K562 (cell line): ENCODE measurements around the gene C19orf85. TPM values are rescaled to one million over a fixed set of nuclear protein-coding genes. Genes with fewer than 3 reads are reported as not detected.
A peak's percentile ranks its signal among the peaks of the same experiment; 100 is the strongest.

Source experiments
- ATAC-seq: fragments of 200-7000 bp; cut with Tn5 transposase; 3 replicates; pipeline ENCODE4 v1.9.1; 2020; ENCODE audit warnings: moderate library complexity
- BruUV-seq: library from RNA; stranded (reverse); fragments of 400-500 nt; replicated peaks from 2 replicates; lab custom pipeline; 2021; lab: Mats Ljungman, UMichigan
- CTCF ChIA-PET: fragments of 300-600 bp; formaldehyde crosslinking; extraction: SDS; loops from one replicate; lab custom pipeline; 2021; ENCODE audit warnings: low intra/inter-chr PET ratio; lab: Yijun Ruan, JAX
- POLR2A ChIA-PET: fragments of 300-600, 350-650 bp; sonication (Branson Sonifier 250); formaldehyde crosslinking; extraction: SDS; loops from one replicate; lab custom pipeline; 2021; ENCODE audit warnings: antibody characterized with exemption, inconsistent platforms; lab: Yijun Ruan, JAX
- DNase-seq, 4 experiments: peaks; one replicate each; pipeline versions ENCODE4 v3.0.0 to v3.0.0-alpha.2; 2011 to 2018; ENCODE audit warnings: low spot score in 3 of 4, mixed read lengths in 3 of 4; ENCODE audit errors: extremely low read depth in 1 of 4
- FAIRE-seq: peaks from 2 replicates; lab custom pipeline; 2011; peaks lifted over from hg19 to GRCh38; lab: Jason Lieb, UNC
- H2AFZ ChIP-seq: 2 replicates; pipeline ENCODE4 v1.6.0; 2011; ENCODE audit warnings: low read depth, low read length, control low read depth, inconsistent platforms
- H3K27ac ChIP-seq: fragments of 200-600 bp; 3 replicates; pipeline ENCODE4 v1.8.0; 2011; ENCODE audit warnings: low read depth, mild to moderate bottlenecking, control low read depth, inconsistent platforms, low read length, moderate library complexity, mixed read lengths; ENCODE audit errors: extremely low read depth
- H3K27me3 ChIP-seq, 2 experiments: fragments of 300-600 bp in 1 of 2; 2 replicates in 1 of 2; 3 replicates in 1 of 2; pipeline versions ENCODE4 v1.6.0 to v1.8.0; 2011; ENCODE audit warnings: inconsistent platforms in 2 of 2, low read length in 2 of 2, mild to moderate bottlenecking in 1 of 2, mixed read lengths in 1 of 2, moderate library complexity in 1 of 2; ENCODE audit not compliant: control insufficient read depth in 2 of 2, insufficient read depth in 2 of 2
- H3K36me3 ChIP-seq: fragments of 300-600 bp; 3 replicates; pipeline ENCODE4 v1.8.0; 2011; ENCODE audit warnings: mild to moderate bottlenecking, low read length, inconsistent platforms; ENCODE audit not compliant: control insufficient read depth, insufficient read depth
- H3K4me1 ChIP-seq, 2 experiments: fragments of 200-600 bp in 1 of 2; replicated peaks in 1 of 2; 2 replicates in 1 of 2; 3 replicates in 1 of 2; pipeline versions ENCODE4 v1.5.1 to v1.8.0; 2011; ENCODE audit warnings: inconsistent platforms in 2 of 2, low read length in 2 of 2, mild to moderate bottlenecking in 1 of 2, mixed read lengths in 1 of 2, moderate library complexity in 1 of 2; ENCODE audit not compliant: control insufficient read depth in 2 of 2, insufficient read depth in 2 of 2
- H3K4me2 ChIP-seq: 2 replicates; pipeline ENCODE4 v1.6.1; 2011; ENCODE audit warnings: low read length, control low read depth, inconsistent platforms, mixed read lengths; ENCODE audit not compliant: insufficient read depth
- H3K4me3 ChIP-seq: fragments of 200-600 bp; sonication (generic), shearing (Covaris generic); 2 replicates; pipeline ENCODE4 v1.5.1; 2016; ENCODE audit warnings: control low read depth, inconsistent platforms
- H3K79me2 ChIP-seq: fragments of 200-600 bp; 3 replicates; pipeline ENCODE4 v1.8.0; 2011; ENCODE audit warnings: low read length, inconsistent platforms; ENCODE audit not compliant: control insufficient read depth, insufficient read depth
- H3K9ac ChIP-seq, 2 experiments: 2 replicates each; pipeline versions ENCODE4 v1.6.0 to v1.6.1; 2011; ENCODE audit warnings: low read depth in 2 of 2, low read length in 2 of 2, control low read depth in 1 of 2, inconsistent platforms in 1 of 2, mild to moderate bottlenecking in 1 of 2, mixed read lengths in 1 of 2; ENCODE audit not compliant: insufficient read depth in 1 of 2
- H3K9me1 ChIP-seq: one replicate; pipeline ENCODE4 v1.6.0; 2011; ENCODE audit warnings: inconsistent platforms, mild to moderate bottlenecking, low read length, moderate library complexity; ENCODE audit not compliant: control insufficient read depth, insufficient read depth
- H3K9me3 ChIP-seq: replicated peaks from 2 replicates; pipeline ENCODE4 v1.5.1; 2011; ENCODE audit warnings: low read depth, low read length, inconsistent platforms; ENCODE audit not compliant: control insufficient read depth, insufficient read depth
- H4K20me1 ChIP-seq: replicated peaks from 2 replicates; pipeline ENCODE4 v1.6.1; 2011; ENCODE audit warnings: low read length, inconsistent platforms, mixed read lengths; ENCODE audit not compliant: control insufficient read depth, insufficient read depth
- DMBX1 ChIP-seq: fragments of 250-450 bp; sonication (Bioruptor Pico); IDR thresholded peaks from 2 replicates; pipeline ENCODE4 v1.8.0; 2022; ENCODE audit warnings: inconsistent platforms, mild to moderate bottlenecking, moderate library complexity, borderline replicate concordance
- HDAC6 ChIP-seq: IDR thresholded peaks from 2 replicates; pipeline ENCODE4 v1.6.1; 2012; ENCODE audit warnings: low read depth, mild to moderate bottlenecking, control low read depth, inconsistent platforms, low read length, moderate library complexity
- HMG20A ChIP-seq: fragments of 450-650 bp; formaldehyde crosslinking; conservative IDR thresholded peaks from 2 replicates; pipeline ENCODE4 v1.4.0; 2020; ENCODE audit warnings: mild to moderate bottlenecking, mixed read lengths
- MNT ChIP-seq, 2 experiments: fragments of 450-650 bp; conservative IDR thresholded peaks; 2 replicates each; pipeline ENCODE4 v1.6.1; 2017; ENCODE audit warnings: mild to moderate bottlenecking in 2 of 2, moderate library complexity in 2 of 2
- PATZ1 ChIP-seq: fragments of 250-450 bp; sonication (Bioruptor Pico); IDR thresholded peaks from 2 replicates; pipeline ENCODE4 v1.5.0; 2020; ENCODE audit warnings: mild to moderate bottlenecking, borderline replicate concordance
- POLR2G ChIP-seq: fragments of 200-400 bp; formaldehyde crosslinking; IDR thresholded peaks from 2 replicates; pipeline ENCODE4 v1.6.1; 2017; ENCODE audit warnings: low read depth, mild to moderate bottlenecking, antibody characterized with exemption, low read length, moderate library complexity
- RERE ChIP-seq: sonication (generic); formaldehyde crosslinking; IDR thresholded peaks from 2 replicates; pipeline ENCODE4 v1.8.0; 2023; ENCODE audit warnings: missing genetic modification reagents, mild to moderate bottlenecking, borderline replicate concordance
- WHSC1 ChIP-seq: IDR thresholded peaks from one replicate; pipeline ENCODE4 v1.6.1; 2012; ENCODE audit warnings: low read length, control low read depth, inconsistent platforms
- ZBTB7A ChIP-seq: IDR thresholded peaks from 2 replicates; pipeline ENCODE4 v1.6.1; 2011; ENCODE audit warnings: low read depth, mild to moderate bottlenecking, low read length, moderate library complexity, borderline replicate concordance; ENCODE audit not compliant: control insufficient read depth
- ZNF232 ChIP-seq: sonication (generic); formaldehyde crosslinking; IDR thresholded peaks from 2 replicates; pipeline ENCODE4 v1.8.0; 2022; ENCODE audit warnings: mild to moderate bottlenecking, missing genetic modification reagents
- ZNF551 ChIP-seq: fragments of 250-450 bp; sonication (Bioruptor Pico); IDR thresholded peaks from 2 replicates; pipeline ENCODE4 v1.5.0; 2021; ENCODE audit warnings: mild to moderate bottlenecking, moderate library complexity
- WGBS: fragments of 100-300 bp; shearing (Covaris generic); methylation state at CpG from one replicate; pipeline ENCODE4 v1.1.6; 2016; ENCODE audit warnings: low coverage, mixed read lengths; ENCODE audit not compliant: insufficient coverage; ENCODE audit errors: missing lambda C conversion rate; 5-methylcytosine and 5-hydroxymethylcytosine counted together
- in situ Hi-C: fragments of 300-500 bp; cut with MboI; formaldehyde crosslinking; loops from 4 replicates; pipeline ENCODE4 v1.15.0; 2018; ENCODE audit warnings: inconsistent platforms, mixed read lengths
- intact Hi-C: fragments of 100-400 bp; cut with micrococcal nuclease; formaldehyde crosslinking; loops from 2 replicates; pipeline ENCODE4 v1.14.2; 2022
- polyA plus RNA-seq, 8 experiments: library from polyadenylated mRNA; depleted of rRNA in 4 of 8; stranded (reverse) in 5 of 8; unstranded in 3 of 8; fragments of >200 nt; fragmentation: Nextera tagmentation in 2 of 8; fragmentation: Illumina TruSeq in 1 of 8; extraction: Ambion mirVana in 2 of 8; extraction: Trizol in 1 of 8; gene quantifications; 2 replicates each; pipeline versions ENCODE4 v1.2.1 to v1.2.3, GENCODE V29; 2011 to 2014; ENCODE audit warnings: inconsistent platforms in 1 of 8, missing spikeins in 1 of 8
- total RNA-seq, 7 experiments: library from RNA; depleted of rRNA in 6 of 7; stranded (reverse); fragments of >200 nt in 6 of 7; fragmentation: Illumina TruSeq in 2 of 7; extraction: Trizol in 2 of 7; gene quantifications; 2 replicates each; pipeline versions ENCODE4 v1.2.1 to v1.2.3, GENCODE V29; 2011 to 2021; ENCODE audit warnings: low replicate concordance in 1 of 7

The C19orf85 gene
- total and polyA plus RNA-seq, 9 of the 15 experiments (the other 6 are each of a cell fraction or from before 2014, with no cell fraction given) = not detected

- ATAC-seq = no peak
- intact Hi-C loops (no loop called here), in situ Hi-C loops (no loop called here)
- no peaks in the 10 kb centered on the region for H3K9me3 ChIP-seq
- FAIRE-seq = no peak
- H3K9me1 ChIP-seq = no peaks in the 10 kb centered on the region
- 46% methylated on average over 7 of the region's 8 CpGs for whole genome bisulfite sequencing
- H3K27me3 ChIP-seq = no peaks in the 10 kb centered on the region
- no peak overlapping the region; the same call in 2 of the 3 replicates for H3K27ac ChIP-seq
- DNase-seq = no peak
- no peak overlapping the region for H2AFZ ChIP-seq
- H3K4me1 ChIP-seq = peaks cover 21 to 70% of the 10 kb centered on the region in 2 experiments
- POLR2A ChIA-PET = interaction anchor here (0.6 to 2.2 kb wide), 4 partner anchors 15 to 243 kb away, joined by 3 to 6 read pairs (median 4); partner anchors contain the start of gene ZNF628
- BruUV-seq = no TSS peak
- peak overlapping the region; percentile 56 to 87 for H3K9ac ChIP-seq
- H3K4me3 ChIP-seq = peak overlapping the region; percentile 81; the same call in 1 of the 2 replicates
- H3K36me3 ChIP-seq = peaks cover 34% of the 10 kb centered on the region; the same call in 2 of the 3 replicates
- peaks cover 43% of the 10 kb centered on the region for H3K79me2 ChIP-seq
- H4K20me1 ChIP-seq = no peaks in the 10 kb centered on the region; the same call in 1 of the 2 replicates
- H3K4me2 ChIP-seq = peak overlapping the region; percentile 87
- CTCF ChIA-PET = no interaction called here
- TF ChIP-seq DMBX1 (CRISPR knock-in tag) = no peak
- TF ChIP-seq PATZ1 (CRISPR knock-in tag) = no peak
- TF ChIP-seq HDAC6 = no peak
- no peak for TF ChIP-seq WHSC1
- no peak for TF ChIP-seq HMG20A (CRISPR knock-in tag)
- peak; percentile 43; the same call in 1 of the 2 replicates for TF ChIP-seq ZBTB7A
- TF ChIP-seq POLR2G = 0 out of 2 replicates have a peak, but pooled peaks have one; percentile 16
- no peak for TF ChIP-seq RERE (CRISPR knock-in tag)
- no peak for TF ChIP-seq ZNF551 (CRISPR knock-in tag)
- 0 out of 4 replicates have a peak, but pooled peaks of 1 of the 2 experiments have one; percentile 0 for TF ChIP-seq MNT (conservative IDR thresholded peaks at IDR 0.05)
- no peak for TF ChIP-seq ZNF232 (CRISPR knock-in tag)
Observed at GRCh38 chr19:55459551-55459949, 5.0 kb downstream of the C19orf85 start.
